Kidney epithelial cell (primary cell): Measurements from ENCODE around the gene FSHB. TPM values are rescaled to one million over a fixed set of nuclear protein-coding genes. Genes with fewer than 3 reads are reported as not detected.

Experiments used
- DNase-seq: peaks from one replicate; pipeline ENCODE4 v3.0.0-alpha.2; 2010; ENCODE audit warnings: low read depth
- H3K27me3 ChIP-seq: 2 replicates; pipeline ENCODE4 v1.6.0; 2011; ENCODE audit warnings: low read length; ENCODE audit not compliant: control insufficient read depth, insufficient read depth
- H3K36me3 ChIP-seq: 2 replicates; pipeline ENCODE4 v1.5.1; 2011; ENCODE audit warnings: low read length; ENCODE audit not compliant: control insufficient read depth, insufficient read depth
- H3K4me3 ChIP-seq: 2 replicates; pipeline ENCODE4 v1.5.1; 2011; ENCODE audit warnings: low read depth, mild to moderate bottlenecking, control low read depth, low read length
- total RNA-seq: library from RNA; depleted of rRNA; stranded (reverse); fragments of >200 nt; gene quantifications from 2 replicates; pipeline ENCODE4 v1.2.3, GENCODE V29; 2015
- TF ChIP-seq, protein P1 (sequence below): IDR thresholded peaks from 2 replicates; pipeline ENCODE4 v1.5.1; 2011; ENCODE audit warnings: mild to moderate bottlenecking, moderate library complexity, low read length, control low read depth, inconsistent platforms; ENCODE audit not compliant: insufficient read depth, poor library complexity, severe bottlenecking

Gene FSHB
- total RNA-seq, 1 donor from 2014 or later: not detected

DNA sequence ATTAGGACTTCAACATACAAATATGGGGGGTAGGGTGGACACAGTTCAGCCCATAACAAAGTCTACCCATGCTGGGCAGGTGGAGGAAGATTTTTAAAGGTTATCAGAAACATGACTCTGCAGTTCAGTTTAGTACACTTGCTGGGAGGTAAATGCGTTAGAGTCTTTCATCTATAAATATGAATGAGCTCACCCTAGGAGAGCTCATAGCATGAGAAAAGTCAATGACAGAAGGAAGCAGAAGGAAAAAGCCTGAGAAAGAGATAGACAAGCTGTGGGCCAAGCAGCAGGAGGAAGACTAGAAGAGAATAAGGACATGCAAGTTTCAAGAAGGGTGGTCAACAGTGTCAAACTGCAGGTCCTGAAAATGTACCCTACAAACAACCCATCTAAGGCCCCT, 27.0 kb upstream of the FSHB start:
- DNase-seq: no peak
- no peaks in the 10 kb centered on the region for H3K27me3 ChIP-seq
- TF ChIP-seq, protein P1, sequence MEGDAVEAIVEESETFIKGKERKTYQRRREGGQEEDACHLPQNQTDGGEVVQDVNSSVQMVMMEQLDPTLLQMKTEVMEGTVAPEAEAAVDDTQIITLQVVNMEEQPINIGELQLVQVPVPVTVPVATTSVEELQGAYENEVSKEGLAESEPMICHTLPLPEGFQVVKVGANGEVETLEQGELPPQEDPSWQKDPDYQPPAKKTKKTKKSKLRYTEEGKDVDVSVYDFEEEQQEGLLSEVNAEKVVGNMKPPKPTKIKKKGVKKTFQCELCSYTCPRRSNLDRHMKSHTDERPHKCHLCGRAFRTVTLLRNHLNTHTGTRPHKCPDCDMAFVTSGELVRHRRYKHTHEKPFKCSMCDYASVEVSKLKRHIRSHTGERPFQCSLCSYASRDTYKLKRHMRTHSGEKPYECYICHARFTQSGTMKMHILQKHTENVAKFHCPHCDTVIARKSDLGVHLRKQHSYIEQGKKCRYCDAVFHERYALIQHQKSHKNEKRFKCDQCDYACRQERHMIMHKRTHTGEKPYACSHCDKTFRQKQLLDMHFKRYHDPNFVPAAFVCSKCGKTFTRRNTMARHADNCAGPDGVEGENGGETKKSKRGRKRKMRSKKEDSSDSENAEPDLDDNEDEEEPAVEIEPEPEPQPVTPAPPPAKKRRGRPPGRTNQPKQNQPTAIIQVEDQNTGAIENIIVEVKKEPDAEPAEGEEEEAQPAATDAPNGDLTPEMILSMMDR: no peak
- no peak overlapping the region for H3K4me3 ChIP-seq
- no peaks in the 10 kb centered on the region for H3K36me3 ChIP-seq

DNA sequence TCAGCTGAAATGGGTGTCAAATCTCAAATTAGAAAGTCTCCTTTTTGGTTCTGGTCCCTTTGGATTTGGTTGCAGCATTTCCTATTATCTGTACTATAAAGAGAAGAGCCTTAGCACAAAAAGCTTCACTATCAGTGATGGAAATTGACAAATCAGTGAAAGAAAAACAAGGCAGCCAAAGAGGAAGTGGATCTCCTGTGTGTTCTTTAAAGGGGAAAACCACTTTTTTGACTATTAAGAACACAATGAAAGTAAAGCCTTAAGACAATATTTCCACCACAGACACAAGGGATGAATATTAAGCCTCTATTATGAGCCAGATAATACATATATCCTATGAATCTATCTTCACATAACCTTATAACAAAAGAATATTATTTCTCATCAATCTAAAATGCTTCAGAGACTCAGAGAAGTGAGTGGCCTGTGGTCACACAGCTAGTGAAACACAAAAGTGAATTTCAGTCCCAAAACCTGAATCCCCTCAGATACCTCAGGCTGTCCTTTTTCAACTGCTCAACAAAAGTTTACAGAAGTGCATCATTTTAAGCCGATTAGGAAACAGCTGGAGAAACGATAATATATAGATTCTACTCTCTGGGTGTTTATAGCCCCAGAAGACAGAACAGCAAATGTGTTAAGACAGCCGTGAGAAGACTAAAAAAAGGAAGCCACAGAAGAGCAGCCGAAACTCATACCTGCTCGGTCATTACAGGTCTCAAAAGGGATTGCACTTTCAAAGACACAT, 24.4 kb upstream of the FSHB start:
- Histone ChIP-seq H3K36me3 (no peaks in the 10 kb centered on the region), H3K4me3 (no peak overlapping the region), H3K27me3 (no peaks in the 10 kb centered on the region)
- no peak for DNase-seq
- TF ChIP-seq, protein P1: no peak

DNA sequence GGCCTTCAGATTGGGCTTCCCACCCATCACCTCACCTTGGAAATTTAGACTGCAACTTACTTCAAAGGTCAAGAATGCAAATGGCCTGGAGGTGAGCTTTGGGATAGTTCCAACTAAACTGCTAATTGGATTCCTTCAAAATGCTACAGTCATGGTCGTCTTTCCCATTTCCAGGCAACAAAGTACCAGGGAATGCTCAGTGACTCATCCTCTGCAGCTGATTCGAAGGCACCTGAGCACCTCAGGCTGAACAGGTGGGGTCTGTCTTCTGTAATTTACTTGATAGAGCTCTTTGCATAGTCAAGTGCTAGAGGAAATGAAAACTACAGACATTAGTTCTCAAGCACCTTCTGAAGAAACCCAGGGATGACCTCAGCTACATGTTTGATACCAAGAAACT, 20.5 kb upstream of the FSHB start:
- H3K36me3 ChIP-seq: no peaks in the 10 kb centered on the region
- TF ChIP-seq, protein P1: no peak
- no peaks in the 10 kb centered on the region for H3K27me3 ChIP-seq
- no peak for DNase-seq
- H3K4me3 ChIP-seq: no peak overlapping the region

DNA sequence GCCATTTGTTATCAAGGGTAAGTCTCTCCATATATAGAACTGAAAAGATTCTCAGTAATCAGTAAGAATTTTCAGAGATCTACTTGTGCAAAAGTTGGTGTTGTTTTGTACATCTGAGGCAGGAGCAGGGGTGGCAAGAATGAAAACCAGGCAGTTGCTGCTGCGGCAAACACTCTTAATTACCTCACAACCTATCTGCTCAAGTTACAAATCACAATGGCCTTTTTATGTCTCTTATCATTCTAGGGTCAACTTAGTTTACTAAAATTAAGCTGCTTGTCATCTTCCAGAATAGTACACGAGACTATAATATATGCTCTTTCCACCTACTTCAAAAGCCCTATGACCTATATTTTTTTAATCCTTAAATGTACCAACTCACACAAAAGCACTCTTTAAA, 14.3 kb upstream of the FSHB start:
- no peaks in the 10 kb centered on the region for H3K27me3 ChIP-seq
- TF ChIP-seq, protein P1: no peak
- no peak overlapping the region for H3K4me3 ChIP-seq
- DNase-seq: no peak
- no peaks in the 10 kb centered on the region for H3K36me3 ChIP-seq

DNA sequence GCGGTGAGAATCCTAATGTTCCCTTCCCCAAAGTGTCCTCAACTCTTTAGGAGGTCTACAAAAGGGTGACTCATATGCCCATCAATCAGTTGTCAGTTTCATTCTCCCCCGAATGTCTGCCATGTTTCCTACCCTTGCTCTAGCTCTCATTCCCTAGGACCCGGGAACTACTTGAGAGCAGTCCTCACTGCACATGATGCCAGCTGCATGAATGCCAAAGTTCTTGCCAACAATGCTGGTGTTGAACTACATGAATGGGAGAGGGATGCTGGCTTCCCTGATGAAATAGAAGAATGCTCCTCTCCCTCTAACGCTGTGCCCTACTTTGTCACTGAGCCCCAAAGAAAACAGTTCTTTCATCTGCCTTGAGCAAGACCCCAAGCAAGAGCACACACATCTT, 12.5 kb upstream of the FSHB start:
- TF ChIP-seq, protein P1: no peak
- Histone ChIP-seq H3K4me3 (no peak overlapping the region), H3K27me3 (no peaks in the 10 kb centered on the region), H3K36me3 (no peaks in the 10 kb centered on the region)
- DNase-seq: no peak

DNA sequence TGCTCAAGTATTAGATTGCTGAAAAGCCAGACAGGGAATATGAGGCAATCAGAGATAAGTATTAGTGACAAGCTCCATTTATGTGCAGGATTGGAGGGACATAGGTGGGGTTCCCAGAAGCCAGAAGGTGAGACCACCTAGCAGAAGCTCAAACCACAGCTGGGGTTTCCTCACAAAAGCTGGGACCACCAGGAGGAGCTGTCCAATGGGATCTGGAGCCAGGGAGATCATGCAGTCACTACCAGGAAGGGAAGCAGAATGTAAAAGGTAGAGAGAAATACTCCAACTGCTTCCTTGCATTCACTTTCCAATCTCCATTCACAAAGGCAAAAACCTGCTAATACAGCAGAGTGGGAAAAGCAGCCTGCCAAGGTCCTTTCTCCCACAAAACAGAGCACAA, 5.2 kb upstream of the FSHB start:
- no peaks in the 10 kb centered on the region for H3K36me3 ChIP-seq
- no peak for DNase-seq
- TF ChIP-seq, protein P1: peak; percentile 12
- H3K4me3 ChIP-seq: no peak overlapping the region
- no peaks in the 10 kb centered on the region for H3K27me3 ChIP-seq
